GM18951 (cell line): ENCODE measurements around the gene ZNF594.
"Not testable (repeated sequence)": the region's sequence is repeated elsewhere in the genome, so short reads cannot be mapped to it uniquely, and the experiment has no call there.

Source experiments
- POLR2A ChIP-seq: IDR thresholded peaks from 4 replicates; pipeline ENCODE4 v1.6.1; 2011; ENCODE audit warnings: mild to moderate bottlenecking; ENCODE audit not compliant: insufficient read length, insufficient read depth; ENCODE audit errors: extremely low read depth
- in situ Hi-C: fragments of 300-500 bp; cut with MboI; formaldehyde crosslinking; loops from one replicate; pipeline ENCODE4 v1.12.0; 2022; ENCODE audit warnings: low sequenced_read_pairs, mixed read lengths, inconsistent platforms; ENCODE audit not compliant: unreplicated experiment

ZNF594 gene

DNA sequence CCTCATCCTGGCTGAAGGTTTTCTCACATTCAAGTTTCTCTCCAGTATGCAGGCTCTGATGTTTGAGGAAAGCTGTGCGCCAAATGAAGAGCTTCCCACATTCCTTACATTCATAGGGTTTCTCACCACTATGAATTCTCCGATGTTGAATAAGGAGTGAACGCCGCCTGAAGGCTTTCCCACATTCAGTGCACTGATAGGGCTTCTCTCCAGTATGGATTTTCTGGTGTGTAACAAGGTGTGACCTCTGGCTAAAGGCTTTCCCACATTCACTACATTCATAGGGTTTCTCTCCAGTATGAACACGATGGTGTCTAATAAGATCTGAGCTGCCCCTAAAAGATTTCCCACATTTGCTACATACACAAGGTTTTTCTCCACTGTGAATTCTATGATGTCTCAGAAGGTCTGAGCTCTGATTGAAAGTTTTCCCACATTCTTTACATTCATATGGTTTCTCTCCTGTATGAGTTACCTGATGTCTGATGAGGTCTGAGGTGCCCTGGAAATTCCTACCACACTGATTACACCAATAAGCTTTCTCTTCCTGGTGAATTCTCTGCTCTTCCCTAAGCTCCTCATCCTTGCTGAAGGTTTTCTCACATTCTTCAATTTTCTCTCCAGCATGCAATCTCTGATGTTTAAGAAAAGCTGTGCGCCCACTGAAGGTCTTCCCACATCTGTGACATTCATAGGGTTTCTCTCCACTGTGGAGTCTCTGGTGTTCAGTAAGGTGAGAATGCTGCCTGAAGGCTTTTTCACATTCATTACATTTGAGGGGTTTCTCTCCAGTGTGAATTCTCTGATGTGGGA is 8.9 kb downstream of the ZNF594 start:
- in situ Hi-C loops, result loop anchor here (10.0 kb wide), 2 partner anchors 52 to 88 kb away; partner anchors contain the start of gene SCIMP
- no peak for TF ChIP-seq POLR2A

DNA sequence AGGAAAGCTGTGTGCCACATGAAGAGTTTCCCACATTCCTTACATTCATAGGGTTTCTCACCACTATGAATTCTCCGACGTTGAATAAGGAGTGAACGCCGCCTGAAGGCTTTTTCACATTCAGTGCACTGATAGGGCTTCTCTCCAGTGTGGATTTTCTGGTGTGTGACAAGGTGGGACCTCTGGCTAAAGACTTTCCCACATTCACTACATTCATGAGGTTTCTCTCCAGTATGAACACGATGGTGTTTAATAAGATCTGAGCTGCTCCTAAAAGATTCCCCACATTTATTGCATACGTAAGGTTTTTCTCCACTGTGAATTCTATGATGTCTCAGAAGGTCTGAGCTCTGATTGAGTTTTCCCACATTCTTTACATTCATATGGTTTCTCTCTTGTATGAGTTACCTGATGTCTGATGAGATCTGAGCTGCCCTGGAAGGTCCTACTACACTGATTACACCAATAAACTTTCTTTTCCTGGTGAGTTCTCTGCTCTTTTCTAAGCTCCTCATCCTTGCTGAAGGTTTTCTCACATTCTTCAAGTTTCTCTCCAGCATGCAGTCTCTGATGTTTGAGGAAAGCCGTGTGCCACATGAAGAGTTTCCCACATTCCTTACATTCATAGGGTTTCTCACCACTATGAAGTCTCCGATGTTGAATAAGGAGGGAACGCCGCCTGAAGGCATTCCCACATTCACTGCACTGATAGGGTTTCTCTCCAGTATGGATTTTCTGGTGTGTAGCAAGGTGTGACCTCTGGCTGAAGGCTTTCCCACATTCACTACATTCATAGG is 10.0 kb downstream of the ZNF594 start:
- no peak for TF ChIP-seq POLR2A
- in situ Hi-C loops, result loop anchor here (10.0 kb wide), 2 partner anchors 53 to 87 kb away; partner anchors contain the start of gene SCIMP

DNA sequence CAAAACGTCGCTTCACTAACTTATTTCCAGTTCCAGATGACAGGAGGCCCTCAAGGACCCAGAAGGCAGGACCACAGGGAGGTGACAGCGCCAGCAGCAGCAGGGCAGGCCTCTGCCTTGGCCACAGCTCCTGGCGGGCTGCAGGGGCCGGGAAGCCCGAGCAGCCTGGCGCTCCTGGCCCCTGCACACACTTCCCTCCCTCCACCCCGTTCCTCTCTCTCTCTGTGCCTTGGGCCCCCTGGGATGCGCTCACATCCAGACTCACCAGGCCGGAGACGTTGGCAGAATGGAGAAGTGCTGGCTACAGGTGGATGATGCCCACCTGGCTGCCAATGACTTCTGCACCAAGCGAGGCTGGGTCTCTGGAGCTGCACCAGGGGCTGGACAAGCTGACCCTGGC is 12.7 kb downstream of the ZNF594 start:
- in situ Hi-C loops, result no loop called here

DNA sequence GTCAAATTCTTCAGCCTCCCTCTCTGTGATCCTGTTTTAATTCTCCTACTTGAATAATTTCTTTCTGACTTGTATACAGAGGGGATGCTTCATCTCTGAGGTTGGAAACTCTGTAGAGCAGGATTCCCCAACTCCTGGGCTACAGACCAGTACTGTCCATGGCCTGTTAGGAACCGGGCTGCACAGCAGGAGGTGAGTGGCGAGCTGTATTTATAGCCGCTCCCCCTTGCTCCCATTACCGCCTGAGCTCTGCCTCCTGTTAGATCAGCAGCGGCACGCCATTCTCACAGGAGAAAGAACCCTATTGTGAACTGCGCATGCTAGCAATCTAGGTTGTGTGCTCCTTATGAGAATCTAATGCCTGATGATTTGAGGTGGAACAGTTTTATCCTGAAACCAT is 16.6 kb downstream of the ZNF594 start:
- in situ Hi-C loops, result not testable (repeated sequence)

More for the DNA sequence above, 12.7 kb downstream of the ZNF594 start:
- TF ChIP-seq POLR2A, result no peak

DNA sequence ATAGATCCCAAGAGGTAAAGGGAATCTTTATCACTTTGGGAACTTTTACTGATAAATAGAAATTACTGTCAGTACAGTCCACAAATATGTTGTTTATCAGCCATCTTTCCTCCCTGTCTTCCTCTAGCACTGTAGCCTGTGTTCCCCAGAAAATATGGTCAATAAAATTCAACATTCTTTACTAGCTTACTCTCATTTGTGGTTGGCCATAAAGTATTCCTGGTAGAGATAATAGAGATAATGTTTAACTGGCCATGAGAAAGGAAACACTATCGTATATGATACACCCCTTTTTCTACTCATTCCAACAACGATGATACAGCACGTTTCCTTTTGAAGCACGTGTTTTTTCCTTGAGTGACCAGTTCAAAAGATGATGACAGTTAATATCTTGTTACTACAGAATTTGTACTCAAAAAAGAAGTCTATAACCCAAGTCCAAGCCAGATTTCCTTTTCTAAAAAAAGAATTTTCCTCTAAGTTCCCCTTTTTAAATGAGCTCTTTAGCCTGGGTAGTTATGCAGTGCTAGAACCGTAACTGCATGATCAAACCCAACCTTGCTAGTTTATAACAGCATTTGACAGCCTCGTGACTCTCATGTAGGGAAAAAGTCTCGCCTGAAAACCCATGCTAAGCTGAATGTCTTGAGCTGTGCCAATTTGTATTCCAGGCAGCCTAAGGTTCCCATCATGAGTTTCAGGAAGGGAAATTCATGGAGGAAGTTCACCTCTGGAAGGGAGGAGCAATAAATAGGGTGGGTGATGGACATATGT is 25.7 kb downstream of the ZNF594 start:
- in situ Hi-C loops, result not testable (repeated sequence)

DNA sequence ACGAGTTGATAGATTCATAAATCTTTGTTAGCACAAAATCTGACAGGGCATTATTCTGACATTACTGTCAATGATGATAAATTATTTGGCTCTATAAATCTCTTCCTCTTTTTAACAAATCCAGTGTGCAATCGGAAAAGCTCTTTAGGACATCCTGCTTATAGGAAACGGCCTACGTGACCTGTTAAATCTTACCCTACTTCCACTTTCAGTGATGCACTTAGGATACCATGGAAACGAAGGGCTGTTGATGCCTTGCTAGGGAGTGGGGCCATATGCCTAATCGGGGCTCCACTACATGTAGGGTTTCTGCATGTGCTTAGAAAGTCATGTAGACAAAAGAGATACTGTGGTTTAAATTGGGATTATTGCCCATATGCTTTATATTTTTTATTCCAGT is 27.2 kb downstream of the ZNF594 start:
- in situ Hi-C loops, result no loop called here
- TF ChIP-seq POLR2A, result no peak

DNA sequence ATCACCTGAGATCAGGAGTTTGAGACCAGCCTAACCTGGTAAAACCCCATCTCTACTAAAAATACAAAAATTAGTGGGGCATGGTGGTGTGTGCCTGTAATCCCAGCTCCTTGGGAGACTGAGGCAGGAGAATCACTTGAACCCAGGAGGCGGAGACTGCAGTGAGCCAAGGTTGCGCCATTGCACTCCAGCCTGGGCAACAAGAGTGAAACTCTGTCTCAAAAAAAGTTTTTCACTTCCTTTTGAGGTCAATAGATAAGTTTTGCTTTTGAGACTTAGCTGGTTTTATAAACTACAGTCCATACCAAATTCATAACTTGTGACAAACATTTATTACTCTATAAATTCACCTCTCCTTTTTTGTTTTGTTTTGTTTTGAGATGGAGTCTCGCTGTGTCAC is 29.9 kb downstream of the ZNF594 start:
- in situ Hi-C loops, result not testable (repeated sequence)

DNA sequence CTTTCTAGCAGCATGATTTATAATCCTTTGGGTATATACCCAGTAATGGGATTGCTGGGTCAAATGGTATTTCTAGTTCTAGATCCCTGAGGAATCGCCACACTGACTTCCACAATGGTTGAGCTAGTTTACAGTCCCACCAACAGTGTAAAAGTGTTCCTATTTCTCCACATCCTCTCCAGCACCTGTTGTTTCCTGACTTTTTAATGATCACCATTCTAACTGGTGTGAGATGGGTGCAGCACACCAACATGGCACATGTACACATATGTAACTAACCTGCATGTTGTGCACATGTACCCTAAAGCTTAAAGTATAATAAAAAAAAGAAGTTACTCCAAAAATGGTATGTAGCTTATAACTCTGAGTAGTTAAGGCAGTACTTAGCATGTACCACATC is 31.0 kb downstream of the ZNF594 start:
- in situ Hi-C loops, result not testable (repeated sequence)

DNA sequence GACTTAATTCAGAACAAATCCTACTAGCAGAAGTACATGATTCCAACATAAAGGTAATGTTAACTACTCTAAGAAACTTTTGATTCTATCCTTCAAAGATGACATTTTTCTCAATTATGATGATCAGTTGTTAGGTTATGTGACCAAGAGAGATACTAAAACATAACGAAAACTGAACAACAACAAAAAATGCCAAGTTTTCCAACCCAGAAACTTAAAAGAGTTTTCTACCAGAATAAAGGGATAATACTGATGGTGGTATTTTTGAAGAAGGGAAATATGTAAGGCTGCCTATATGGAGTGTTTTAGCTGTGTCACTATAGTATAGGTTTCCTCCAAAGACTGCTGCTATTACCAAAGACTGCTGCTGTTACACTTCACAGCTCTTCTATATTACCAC is 45.5 kb downstream of the ZNF594 start:
- in situ Hi-C loops, result not testable (repeated sequence)

DNA sequence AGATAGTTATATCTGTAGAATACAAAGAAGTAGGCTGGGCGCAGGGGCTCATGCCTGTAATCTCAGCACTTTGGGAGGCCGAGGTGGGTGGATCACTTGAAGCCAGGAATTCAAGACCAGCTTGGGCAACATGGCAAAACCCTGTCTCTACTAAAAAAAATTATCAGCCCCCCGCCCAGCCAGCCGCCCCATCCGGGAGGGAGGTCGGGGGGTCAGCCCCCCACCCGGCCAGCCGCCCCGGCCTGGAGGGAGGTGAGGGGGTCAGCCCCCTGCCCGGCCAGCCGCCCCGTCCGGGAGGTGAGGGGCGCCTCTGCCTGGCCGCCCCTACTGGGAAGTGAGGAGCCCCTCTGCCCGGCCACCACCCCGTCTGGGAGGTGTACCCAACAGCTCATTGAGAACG is 48.8 kb downstream of the ZNF594 start:
- in situ Hi-C loops, result not testable (repeated sequence)

DNA sequence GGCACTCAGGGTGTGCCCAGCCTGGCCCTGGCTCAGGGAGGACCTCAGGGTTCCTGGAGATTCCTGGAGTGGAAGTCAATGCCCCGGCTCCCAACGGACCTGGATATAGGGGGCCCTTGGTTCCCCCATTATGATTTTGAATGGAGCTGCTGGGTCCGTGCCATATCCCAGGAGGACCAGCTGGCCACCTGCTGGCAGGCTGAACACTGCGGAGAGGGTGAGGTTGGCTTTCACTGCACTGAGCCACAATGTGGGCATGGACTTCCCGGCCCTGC is 52.3 kb downstream of the ZNF594 start:
- in situ Hi-C loops, result no loop called here
- TF ChIP-seq POLR2A, result no peak

DNA sequence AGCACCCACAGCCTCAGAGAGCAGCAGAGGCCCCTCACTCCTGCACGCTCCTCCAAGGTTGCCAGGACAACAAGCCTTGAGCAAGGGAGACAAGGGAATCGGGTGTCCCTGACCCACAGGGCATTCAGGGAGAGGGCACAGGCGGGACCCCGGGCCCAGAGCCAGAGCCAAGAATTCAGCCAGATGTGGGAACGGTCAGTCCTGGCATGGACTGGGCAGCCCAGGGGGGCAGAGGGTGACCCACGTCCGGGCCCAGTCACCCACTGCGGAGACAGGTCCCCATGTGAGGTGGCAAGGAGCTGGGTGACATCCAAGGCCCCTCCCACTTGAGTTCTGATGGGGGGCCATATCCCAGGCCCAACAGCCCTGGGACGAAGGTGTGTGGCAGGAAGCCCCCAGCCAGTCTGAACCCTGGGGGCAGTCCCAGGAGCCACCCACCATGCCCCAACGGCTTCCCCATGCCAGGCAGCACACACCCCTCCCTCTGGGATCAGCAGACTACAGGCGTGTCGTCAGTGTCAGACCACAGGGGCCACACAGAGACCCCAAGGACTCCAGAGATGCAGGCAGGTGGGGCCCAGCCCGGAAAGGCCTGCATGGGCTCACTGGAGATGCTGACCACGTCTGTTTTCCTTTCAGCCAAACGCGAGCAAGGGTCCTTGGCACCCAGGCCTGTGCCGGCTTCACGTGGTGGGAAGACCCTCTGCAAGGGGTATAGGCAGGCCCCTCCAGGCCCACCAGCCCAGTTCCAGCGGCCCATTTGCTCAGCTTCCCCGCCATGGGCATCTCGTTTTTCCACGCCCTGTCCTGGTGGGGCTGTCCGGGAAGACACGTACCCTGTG is 52.8 kb downstream of the ZNF594 start:
- TF ChIP-seq POLR2A, result no peak
- in situ Hi-C loops, result no loop called here

DNA sequence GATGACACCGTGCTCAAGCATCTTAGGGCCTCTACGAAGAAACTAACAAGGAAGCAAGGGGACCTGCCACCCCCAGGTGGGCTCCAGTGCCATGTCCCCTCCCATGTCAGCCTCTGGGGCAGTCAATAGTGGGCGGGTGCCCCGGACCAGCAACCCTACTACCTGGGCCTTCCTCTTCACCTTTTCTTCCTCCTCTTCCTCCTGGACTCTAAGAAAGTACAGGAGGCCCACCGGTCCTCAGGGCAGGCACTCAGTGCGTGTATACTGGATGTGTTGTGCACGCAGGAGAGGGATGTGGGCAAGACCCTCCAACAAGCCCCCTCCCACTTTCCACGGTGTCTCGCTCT is 53.5 kb downstream of the ZNF594 start:
- in situ Hi-C loops, result not testable (repeated sequence)

DNA sequence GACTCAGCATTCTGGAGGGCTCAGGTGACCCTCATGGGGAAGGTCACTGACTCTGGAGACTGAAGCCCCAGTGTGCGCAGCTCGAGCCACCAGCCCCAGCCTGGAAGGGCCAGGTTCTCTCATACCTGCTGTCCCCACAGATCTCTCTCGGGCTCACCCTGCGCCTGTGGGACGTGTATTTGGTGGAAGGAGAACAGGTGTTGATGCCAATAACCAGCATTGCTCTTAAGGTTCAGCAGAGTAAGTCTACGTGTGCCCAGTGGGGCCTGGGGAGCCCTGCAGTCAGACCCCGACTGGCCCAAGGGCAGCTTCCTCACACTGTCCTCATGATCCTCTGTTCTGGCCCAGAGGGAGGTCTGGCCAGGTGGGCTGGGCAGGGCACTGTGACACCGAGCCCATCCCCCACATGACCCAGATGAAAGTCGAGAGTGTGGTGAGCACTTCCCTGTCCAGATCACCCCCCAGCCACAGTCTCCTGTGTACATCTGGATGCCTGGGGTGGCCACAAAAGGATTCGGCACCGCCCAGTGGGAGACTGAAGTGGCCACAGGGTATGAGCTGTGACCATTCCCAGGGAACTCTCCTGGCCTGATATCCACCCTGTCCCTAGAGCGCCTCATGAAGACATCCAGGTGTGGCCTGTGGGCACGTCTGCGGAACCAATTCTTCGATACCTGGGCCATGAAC is 54.0 kb downstream of the ZNF594 start:
- in situ Hi-C loops, result not testable (repeated sequence)

DNA sequence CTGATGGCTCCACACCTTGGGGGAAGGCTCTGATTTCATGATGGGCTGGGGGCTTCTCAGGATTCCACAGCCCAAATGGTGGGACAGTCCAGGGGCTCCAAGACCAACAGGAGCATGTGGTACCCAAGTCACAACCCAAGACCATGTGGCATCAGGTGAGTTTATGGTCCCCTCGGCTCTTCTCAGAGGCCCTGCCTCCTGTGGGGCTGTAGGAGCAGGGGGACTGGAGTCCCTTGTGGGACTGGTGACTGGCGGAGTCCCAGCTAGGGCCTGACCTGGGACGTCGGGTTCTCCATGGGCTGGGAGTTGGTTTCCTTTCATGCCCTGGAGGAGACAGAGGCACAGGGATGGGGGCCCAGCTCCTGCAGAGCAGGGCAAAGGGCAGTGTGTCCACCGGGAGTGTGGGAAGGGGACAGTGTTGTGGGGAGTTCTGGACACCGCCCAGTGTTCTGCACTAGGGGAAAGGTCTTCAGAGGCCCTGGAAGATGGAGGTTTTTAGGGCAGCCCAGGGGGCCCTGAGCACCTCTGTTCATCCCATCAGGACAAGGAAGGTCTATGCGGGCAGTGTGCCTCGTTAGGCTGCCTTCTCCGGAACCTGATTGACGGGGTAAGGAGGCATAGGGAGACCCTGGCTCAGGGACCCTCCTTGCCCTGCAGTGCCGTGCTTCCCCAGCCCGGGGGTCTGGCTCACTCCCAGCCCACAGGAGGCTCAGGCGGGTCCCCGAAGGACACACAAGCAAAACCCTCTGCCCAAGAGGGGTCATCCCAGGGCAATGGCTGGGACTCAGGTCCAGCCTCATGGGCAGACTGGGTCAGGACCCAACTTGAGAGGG is 54.9 kb downstream of the ZNF594 start:
- in situ Hi-C loops, result not testable (repeated sequence)
